ENCODE data around the gene HEATR5A.

The HEATR5A gene

GRCh38 chr14:31425905-31426304, 5.6 kb upstream of the HEATR5A start:
- DNase-seq = no peak

- no peak for DNase-seq
Observed at GRCh38 chr14:31421200-31421599, 850 bp upstream of the HEATR5A start.

- no peak for DNase-seq
Observed at GRCh38 chr14:31419967-31420318, 407 bp downstream of the HEATR5A start.

DNA sequence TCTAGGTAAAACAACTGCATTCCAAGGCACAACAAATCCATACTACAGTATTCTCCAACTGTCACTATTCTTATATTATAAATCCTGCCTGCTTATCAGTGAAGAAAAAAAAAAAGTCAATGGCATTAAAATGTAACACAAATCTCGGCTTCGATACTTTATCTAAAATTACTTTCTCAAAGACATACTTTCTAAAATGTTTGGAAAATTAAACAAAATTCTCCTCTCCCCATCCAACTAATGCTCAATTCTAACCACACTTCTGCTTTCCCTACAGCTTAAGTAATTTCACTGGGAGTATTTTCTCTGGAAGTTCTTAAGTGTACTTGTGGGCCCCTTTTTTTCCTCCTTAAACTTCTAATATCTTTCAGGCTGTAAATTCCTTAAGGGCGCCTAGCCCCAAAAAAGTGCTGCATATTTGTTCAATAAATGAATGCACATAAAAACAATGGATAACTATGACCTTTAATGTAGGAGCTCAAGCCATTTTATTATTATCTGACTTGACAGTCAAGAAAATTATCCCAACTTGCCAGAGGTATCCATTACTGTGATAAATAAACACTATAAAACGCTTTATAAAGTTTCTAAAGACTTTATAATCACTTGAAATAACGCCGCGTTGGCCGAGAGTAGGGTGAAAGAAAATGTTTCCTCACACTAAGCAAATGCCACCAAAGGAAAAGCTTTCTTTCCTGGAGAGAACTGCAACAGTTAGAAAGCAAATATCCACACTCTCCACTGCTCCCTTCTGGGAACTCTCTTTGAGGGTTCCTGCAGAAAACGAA, 977 bp downstream of the HEATR5A start:
- DNase-seq = no peak

GRCh38 chr14:31418440-31418839, 1.9 kb downstream of the HEATR5A start:
- DNase-seq = no peak

DNA sequence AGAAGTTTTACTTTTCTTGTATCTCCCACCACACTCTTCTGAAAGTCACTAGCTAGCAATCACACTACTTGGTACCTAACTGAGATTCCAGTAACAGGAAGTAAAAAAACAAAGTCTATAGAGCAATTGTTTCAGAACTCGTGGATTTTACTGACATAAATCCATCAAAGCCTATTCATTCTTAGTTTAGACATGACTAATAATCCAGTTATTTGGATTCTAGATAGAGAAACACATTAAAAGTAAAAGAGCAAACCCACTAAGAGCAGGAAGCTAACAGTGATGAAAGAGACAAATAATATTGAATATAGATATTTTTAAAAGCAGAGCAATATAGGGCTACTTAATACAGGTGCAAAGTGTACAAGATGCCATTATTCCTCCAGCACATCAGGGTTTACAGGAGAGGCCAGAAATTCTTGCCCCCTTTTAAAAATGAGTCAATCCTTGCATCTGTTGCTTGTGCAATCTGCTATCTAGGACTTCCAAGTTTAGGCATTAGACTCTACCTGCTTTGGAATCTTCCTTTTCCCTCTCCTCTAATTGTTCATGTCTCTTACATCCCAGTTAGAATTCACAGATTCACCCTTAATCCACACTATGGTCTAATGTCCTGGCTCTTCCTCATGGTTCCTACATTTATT, 6.0 kb downstream of the HEATR5A start:
- no peak for DNase-seq

DNA sequence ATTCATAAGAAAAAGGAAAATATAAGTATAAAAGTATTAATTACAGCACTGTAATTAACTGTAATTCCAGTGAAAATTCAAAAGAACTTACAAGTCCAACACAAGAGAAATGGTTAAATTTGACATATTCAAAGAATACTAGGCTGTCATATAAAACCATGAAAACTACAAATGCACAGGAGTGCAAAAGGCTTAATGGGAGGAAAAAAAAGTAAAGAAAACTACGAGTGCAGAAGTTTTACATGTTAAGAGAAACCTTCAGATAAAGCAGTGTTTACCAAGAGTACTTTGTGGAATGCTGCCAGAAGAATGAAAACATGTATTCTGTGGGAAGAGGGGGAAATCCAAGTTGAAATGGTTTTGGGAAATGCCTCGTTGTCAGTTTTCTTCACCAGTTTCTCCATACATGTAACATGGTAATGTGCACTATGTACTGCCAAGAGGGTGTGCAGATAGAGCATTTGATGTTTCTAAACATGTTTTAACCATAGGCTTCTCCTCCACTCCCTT, 9.1 kb downstream of the HEATR5A start:
- no peak for DNase-seq

- DNase-seq = no peak
Observed at GRCh38 chr14:31410048-31410650, 10.2 kb downstream of the HEATR5A start.

- no peak for DNase-seq
Observed at GRCh38 chr14:31408421-31408820, 11.9 kb downstream of the HEATR5A start.

DNA sequence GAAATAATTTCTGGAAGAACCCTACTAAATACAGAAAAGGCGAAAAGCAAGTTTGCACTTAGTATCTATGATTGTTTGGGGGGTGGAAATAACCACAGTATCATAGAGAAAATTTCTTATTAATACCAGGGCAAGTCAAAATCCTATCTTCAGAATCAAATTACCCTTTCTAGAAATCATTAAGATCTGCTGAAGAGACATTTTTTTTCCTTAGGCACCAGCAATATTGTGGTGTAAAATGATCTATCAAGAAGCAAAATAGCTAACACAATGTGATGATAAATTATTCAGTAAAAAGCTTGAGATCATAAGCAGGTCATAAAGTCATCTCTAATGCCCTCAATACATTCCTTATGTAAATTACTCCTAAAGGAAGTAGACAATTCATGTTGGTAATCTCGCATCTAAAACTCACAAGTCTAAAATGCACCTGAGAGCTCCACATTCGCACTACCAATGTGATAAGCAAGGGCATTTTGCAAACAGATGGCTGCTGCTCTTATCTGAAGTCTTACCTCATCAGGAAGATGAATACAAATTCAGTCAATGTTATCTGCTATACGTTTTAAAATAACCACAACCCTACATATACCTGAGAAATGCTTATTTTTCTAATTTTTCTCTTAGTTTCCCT, 14.6 kb downstream of the HEATR5A start:
- no peak for DNase-seq

DNA sequence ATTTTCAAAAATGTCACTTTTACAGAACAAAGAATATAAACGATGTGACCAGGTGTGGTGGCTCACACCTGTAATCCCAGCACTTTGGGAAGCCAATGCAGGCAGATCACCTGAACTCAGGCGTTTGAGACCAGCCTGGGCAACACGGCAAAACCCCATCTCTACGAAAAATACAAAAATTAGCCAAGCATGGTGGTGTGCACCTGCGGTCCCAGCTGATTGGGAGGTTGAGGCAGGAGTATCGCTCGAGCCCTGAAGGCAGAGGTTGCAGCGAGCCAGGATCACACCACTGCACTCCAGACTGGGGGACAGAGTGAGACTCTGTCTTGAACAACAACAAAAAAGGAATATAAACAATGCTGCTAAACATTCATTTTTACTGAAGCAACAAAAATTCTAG, 15.2 kb downstream of the HEATR5A start:
- no peak for DNase-seq

DNA sequence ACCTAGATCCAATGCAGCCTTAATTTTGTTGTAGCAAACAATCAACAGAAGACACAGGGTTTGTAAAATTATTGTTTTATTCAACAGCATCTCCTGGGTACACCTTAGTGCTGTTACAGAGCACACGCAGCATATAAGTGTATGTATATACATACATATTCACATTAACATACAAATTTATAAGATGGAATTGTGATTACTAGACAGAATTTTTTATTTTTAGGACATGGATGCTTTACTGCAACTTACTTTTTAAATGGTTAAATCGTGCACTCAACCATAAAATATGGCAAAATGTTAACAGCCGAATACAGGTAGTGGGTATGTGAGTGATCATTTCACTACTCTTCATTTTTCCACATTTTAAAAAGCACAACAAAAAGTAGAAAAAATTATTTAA, 16.6 kb downstream of the HEATR5A start:
- no peak for DNase-seq

- no peak for DNase-seq
Observed at GRCh38 chr14:31402764-31403439, 17.4 kb downstream of the HEATR5A start.

DNA sequence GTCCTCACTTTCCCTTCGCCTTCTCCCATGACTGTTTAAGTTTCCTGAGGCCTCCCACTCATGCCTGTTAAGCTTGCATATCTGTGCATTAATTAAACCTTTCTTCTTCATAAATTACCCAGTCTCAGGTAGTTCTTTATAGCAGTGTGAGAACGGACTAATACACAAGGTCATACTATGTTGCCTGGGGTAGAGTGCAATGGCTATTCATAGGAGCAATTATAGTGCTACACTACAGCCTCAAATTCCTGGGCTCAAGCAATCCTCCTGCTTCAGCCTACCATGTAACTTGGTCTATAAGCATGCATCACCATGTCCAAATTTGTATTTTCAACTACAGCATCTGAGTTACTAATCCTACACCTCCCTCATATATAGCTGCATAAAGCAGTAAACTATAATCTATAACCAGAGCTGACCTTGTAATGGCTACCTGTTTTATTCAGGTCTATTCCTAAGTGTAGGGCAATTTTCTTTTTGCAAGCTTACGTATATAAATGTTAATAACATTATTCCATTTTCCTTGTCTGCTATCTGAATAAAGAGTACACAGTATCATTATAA, 18.9 kb downstream of the HEATR5A start:
- DNase-seq = no peak

DNA sequence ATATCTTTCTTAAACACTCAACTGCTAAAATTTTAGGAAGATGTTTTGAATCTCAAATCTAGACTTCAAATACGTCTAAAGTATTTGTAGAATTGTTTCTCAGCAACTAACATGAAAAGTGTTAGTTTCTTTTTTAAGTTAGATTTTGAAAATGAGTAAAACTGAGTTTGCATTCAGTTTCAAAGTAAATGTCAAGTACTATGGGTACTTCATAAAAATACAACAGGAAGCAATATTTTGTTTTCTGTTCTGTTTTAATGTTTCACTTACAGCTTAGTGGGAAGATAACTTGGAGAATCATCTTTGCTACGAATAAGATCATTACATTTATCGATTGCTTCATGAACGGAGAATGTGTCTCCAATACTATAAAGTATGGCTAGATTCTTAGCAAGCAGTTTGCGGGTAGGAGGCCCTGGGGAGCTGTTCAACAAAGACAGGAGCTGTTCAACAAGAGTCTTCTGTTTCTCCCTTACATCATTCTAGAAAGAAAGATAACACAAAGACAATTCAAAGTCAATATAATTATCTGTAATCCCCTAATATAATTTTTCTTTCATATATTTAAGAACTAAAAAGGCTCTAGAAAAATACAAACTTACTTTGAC, 20.2 kb downstream of the HEATR5A start:
- no peak for DNase-seq

DNA sequence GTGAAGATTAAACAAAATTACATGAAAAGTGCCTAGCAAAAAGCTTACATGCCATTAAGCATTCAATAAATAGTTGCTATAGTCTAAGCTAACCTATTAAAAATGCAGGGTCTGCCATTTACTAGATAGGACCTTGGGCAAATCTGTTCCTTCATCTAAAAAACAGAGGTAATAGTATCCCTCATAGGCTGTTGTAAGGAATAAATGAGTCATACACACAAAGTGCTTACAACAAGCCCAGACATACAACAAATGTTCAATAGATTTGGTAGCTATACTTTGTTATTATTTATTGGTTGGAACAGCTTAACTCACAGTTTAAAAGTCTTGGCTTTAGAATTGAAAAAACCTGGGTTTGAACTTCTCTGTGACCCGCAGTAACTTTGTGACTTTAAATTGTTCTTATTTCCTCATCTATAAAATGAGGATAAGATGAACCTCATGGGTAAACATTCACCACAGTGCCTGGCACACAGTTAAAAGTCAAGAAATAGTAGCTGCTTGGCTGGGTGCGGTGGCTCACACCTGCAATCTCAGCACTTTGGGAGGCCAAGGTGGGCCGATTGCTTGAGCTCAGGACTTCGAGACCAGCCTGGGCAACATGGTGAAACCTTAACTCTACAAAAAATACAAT, 24.7 kb downstream of the HEATR5A start:
- DNase-seq = no peak

- DNase-seq = no peak
Observed at GRCh38 chr14:31395119-31395518, 25.2 kb downstream of the HEATR5A start.

GRCh38 chr14:31391977-31392503, 28.3 kb downstream of the HEATR5A start:
- no peak for DNase-seq

- no peak for DNase-seq
Observed at GRCh38 chr14:31391473-31391872, 28.9 kb downstream of the HEATR5A start.

DNA sequence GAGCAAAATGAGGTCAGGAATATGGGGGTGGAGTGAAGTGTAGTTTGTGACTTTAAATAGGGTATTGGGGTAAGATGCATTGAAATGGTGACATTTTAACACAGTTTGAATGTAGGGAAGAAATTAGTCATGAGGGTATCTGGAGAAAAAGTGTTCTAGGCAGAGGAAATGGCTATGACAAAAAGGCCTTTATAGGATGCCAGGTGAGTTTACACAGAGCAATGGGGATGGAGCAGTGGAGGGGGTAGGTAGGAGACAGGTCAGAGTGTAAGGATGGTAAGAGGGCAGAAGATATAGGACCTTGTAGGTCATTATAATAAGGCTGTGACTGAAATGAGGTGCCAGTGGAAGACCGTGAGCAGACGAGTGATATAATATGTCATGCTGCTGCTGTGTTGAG, 30.4 kb downstream of the HEATR5A start:
- DNase-seq = no peak

- DNase-seq = no peak
Observed at GRCh38 chr14:31388687-31389413, 31.5 kb downstream of the HEATR5A start.
